ENCODE data around the gene C11orf98. TPM values are rescaled to one million over a fixed set of nuclear protein-coding genes. Genes with fewer than 3 reads are reported as not detected.

The C11orf98 gene
- total RNA-seq, 1 experiment from 2014 or later = 115 TPM

GRCh38 chr11:62664405-62665074 is 470 bp downstream of the C11orf98 start:
- intact Hi-C loops (cut with micrococcal nuclease; ENCODE audit: unreplicated experiment) = loop anchor here (1.0 to 2.0 kb wide), 3 partner anchors 11 to 42 kb away; partner anchors contain the start of genes GANAB and INTS5
- ChIA-PET POLR2A (interaction anchor here (0.6 to 2.1 kb wide), 32 partner anchors 8 to 238 kb away, joined by 3 to 56 read pairs (median 6); partner anchors contain the start of genes B3GAT3, EEF1G, GANAB and HNRNPUL2), CTCF (interaction anchor here (0.8 to 2.1 kb wide), 11 partner anchors 11 to 122 kb away, joined by 3 to 12 read pairs (median 5); partner anchors contain the start of genes B3GAT3, EEF1G, INTS5 and TAF6L)
- no peaks in the 10 kb centered on the region for H3K27me3 Mint-ChIP-seq (ENCODE audit: insufficient read depth, unreplicated experiment)
- Histone ChIP-seq H3K4me1 (peaks cover 9% of the 10 kb centered on the region), H3K27me3 (replicated peaks; ENCODE audit: control insufficient read depth, insufficient read depth, low read length) (no peaks in the 10 kb centered on the region), H3K9me3 (no peaks in the 10 kb centered on the region), H3K36me3 (ENCODE audit: control insufficient read depth, insufficient read depth, low read length) (peaks cover 7% of the 10 kb centered on the region), H3K4me3 (ENCODE audit: low read depth, low read length) (peak overlapping the region; percentile 50)
- H3K27ac Mint-ChIP-seq (ENCODE audit: unreplicated experiment) = peak overlapping the region; percentile 97
- BruUV-seq (replicated peaks) = TSS peak; percentile 53
- H3K9me3 Mint-ChIP-seq (ENCODE audit: unreplicated experiment) = no peaks in the 10 kb centered on the region
- H3K36me3 Mint-ChIP-seq (ENCODE audit: insufficient read depth, unreplicated experiment) = peaks cover 78% of the 10 kb centered on the region
- TF ChIP-seq, protein P1, sequence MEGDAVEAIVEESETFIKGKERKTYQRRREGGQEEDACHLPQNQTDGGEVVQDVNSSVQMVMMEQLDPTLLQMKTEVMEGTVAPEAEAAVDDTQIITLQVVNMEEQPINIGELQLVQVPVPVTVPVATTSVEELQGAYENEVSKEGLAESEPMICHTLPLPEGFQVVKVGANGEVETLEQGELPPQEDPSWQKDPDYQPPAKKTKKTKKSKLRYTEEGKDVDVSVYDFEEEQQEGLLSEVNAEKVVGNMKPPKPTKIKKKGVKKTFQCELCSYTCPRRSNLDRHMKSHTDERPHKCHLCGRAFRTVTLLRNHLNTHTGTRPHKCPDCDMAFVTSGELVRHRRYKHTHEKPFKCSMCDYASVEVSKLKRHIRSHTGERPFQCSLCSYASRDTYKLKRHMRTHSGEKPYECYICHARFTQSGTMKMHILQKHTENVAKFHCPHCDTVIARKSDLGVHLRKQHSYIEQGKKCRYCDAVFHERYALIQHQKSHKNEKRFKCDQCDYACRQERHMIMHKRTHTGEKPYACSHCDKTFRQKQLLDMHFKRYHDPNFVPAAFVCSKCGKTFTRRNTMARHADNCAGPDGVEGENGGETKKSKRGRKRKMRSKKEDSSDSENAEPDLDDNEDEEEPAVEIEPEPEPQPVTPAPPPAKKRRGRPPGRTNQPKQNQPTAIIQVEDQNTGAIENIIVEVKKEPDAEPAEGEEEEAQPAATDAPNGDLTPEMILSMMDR (IDR thresholded peaks at IDR 0.05; ENCODE audit: insufficient read depth in 1 of 2, low read depth in 1 of 2, low read length in 1 of 2, severe bottlenecking in 1 of 2, unreplicated experiment in 1 of 2) = no peak
- peaks cover 4% of the 10 kb centered on the region for H3K4me1 Mint-ChIP-seq (ENCODE audit: low read depth, unreplicated experiment)
- peak; percentile 71 to 75 for DNase-seq
- H3K4me3 Mint-ChIP-seq (ENCODE audit: unreplicated experiment) = peak overlapping the region; percentile 99

DNA sequence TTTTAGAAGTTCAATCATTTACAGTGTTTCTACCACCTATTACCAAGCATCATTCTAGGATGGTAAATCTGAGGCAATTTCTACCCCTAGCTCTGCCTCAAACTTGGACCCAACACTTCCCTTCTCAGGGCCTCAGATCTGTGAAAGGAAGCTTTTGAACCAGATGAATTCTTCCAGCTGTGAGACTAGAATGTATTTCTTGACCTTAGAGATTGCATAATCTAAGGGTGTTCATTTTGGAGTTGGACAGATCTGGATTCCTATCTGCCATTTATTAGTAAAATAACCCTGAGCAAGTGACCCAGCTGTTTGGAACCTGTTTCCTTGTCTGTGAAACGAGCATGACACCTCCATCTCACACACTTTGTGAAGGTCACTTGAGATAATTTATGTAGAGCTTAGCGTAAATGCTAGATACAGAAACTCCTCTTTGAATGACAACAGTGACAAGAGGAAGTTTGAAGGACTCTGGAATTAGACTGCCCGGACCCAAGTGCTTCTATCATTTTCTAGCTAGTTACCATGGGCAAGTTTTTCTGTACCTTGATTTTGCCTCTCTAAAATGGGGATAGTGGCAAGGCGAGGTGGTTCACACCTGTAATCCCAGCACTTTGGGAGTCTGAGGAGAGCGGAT is 8.1 kb downstream of the C11orf98 start:
- POLR2A ChIA-PET = interaction anchor here (0.5 to 2.8 kb wide), 5 partner anchors 8 to 162 kb away, joined by 3 to 33 read pairs (median 5); partner anchors contain the start of genes C11orf98, CSKMT, LBHD1 and TUT1

GRCh38 chr11:62654297-62654696 is 10.7 kb downstream of the C11orf98 start:
- Histone ChIP-seq H3K9me3 (no peaks in the 10 kb centered on the region), H3K4me3 (ENCODE audit: low read depth, low read length) (no peak overlapping the region), H3K4me1 (peaks cover 8% of the 10 kb centered on the region; the same call in 1 of the 2 replicates), H3K36me3 (ENCODE audit: control insufficient read depth, insufficient read depth, low read length) (peaks cover under 1% of the 10 kb centered on the region; the same call in 1 of the 2 replicates), H3K27me3 (replicated peaks; ENCODE audit: control insufficient read depth, insufficient read depth, low read length) (no peaks in the 10 kb centered on the region)
- intact Hi-C loops (cut with micrococcal nuclease; ENCODE audit: unreplicated experiment) = no loop called here
- H3K4me1 Mint-ChIP-seq (ENCODE audit: low read depth, unreplicated experiment) = peaks cover 7% of the 10 kb centered on the region
- H3K4me3 Mint-ChIP-seq (ENCODE audit: unreplicated experiment) = peak overlapping the region; percentile 54
- ChIA-PET CTCF (no interaction called here), POLR2A (no interaction called here)
- H3K36me3 Mint-ChIP-seq (ENCODE audit: insufficient read depth, unreplicated experiment) = peaks cover 38% of the 10 kb centered on the region
- BruUV-seq (replicated peaks) = no TSS peak
- TF ChIP-seq, protein P1 (IDR thresholded peaks at IDR 0.05; ENCODE audit: insufficient read depth in 1 of 2, low read depth in 1 of 2, low read length in 1 of 2, severe bottlenecking in 1 of 2, unreplicated experiment in 1 of 2) = no peak
- no peak overlapping the region for H3K27ac Mint-ChIP-seq (ENCODE audit: unreplicated experiment)
- no peaks in the 10 kb centered on the region for H3K27me3 Mint-ChIP-seq (ENCODE audit: insufficient read depth, unreplicated experiment)
- no peak for DNase-seq
- no peaks in the 10 kb centered on the region for H3K9me3 Mint-ChIP-seq (ENCODE audit: unreplicated experiment)

More for the DNA sequence above, 8.1 kb downstream of the C11orf98 start:
- Mint-ChIP-seq H3K4me3 (ENCODE audit: unreplicated experiment) (no peak overlapping the region), H3K4me1 (ENCODE audit: low read depth, unreplicated experiment) (peaks cover 7% of the 10 kb centered on the region), H3K27ac (ENCODE audit: unreplicated experiment) (no peak overlapping the region), H3K9me3 (ENCODE audit: unreplicated experiment) (no peaks in the 10 kb centered on the region), H3K36me3 (ENCODE audit: insufficient read depth, unreplicated experiment) (peaks cover 35% of the 10 kb centered on the region), H3K27me3 (ENCODE audit: insufficient read depth, unreplicated experiment) (no peaks in the 10 kb centered on the region)
- Histone ChIP-seq H3K4me3 (ENCODE audit: low read depth, low read length) (no peak overlapping the region), H3K9me3 (no peaks in the 10 kb centered on the region), H3K4me1 (0 out of 2 replicates have a peak, but pooled peaks cover 4% of the 10 kb centered on the region), H3K27me3 (replicated peaks; ENCODE audit: control insufficient read depth, insufficient read depth, low read length) (no peaks in the 10 kb centered on the region), H3K36me3 (ENCODE audit: control insufficient read depth, insufficient read depth, low read length) (no peaks in the 10 kb centered on the region)
- intact Hi-C loops (cut with micrococcal nuclease; ENCODE audit: unreplicated experiment) = no loop called here
- CTCF ChIA-PET = interaction anchor here (0.6 kb wide), 1 partner anchor 446 kb away, joined by 3 read pairs; no protein-coding TSS in a partner anchor
- no TSS peak for BruUV-seq (replicated peaks)
- TF ChIP-seq, protein P1 (IDR thresholded peaks at IDR 0.05; ENCODE audit: insufficient read depth in 1 of 2, low read depth in 1 of 2, low read length in 1 of 2, severe bottlenecking in 1 of 2, unreplicated experiment in 1 of 2) = no peak
- DNase-seq = no peak

Measured in Caco-2 (cell line).